DMS114 treated with DMSO at 0.1 percent for 48 hours (cell line): ENCODE data around the gene ADCY5.

Source experiments
- DNase-seq: peaks from one replicate; lab custom pipeline; 2025; ENCODE audit not compliant: unreplicated experiment; lab: John Stamatoyannopoulos, UW

Gene ADCY5

GRCh38 chr3:123388811-123389627 is 59.9 kb downstream of the ADCY5 start:
- DNase-seq, result no peak

GRCh38 chr3:123388042-123388441 is 60.8 kb downstream of the ADCY5 start:
- DNase-seq, result no peak

- no peak for DNase-seq
These were observed 61.4 kb downstream of the ADCY5 start for GRCh38 chr3:123387532-123387931.

- DNase-seq, result no peak
These were observed 62.3 kb downstream of the ADCY5 start for GRCh38 chr3:123386477-123387040.

- DNase-seq, result no peak
These were observed 62.9 kb downstream of the ADCY5 start for GRCh38 chr3:123385981-123386380.

- no peak for DNase-seq
These were observed 63.4 kb downstream of the ADCY5 start for GRCh38 chr3:123385499-123385898.

GRCh38 chr3:123385001-123385401 is 63.9 kb downstream of the ADCY5 start:
- DNase-seq, result no peak

- DNase-seq, result no peak
These were observed 64.6 kb downstream of the ADCY5 start for GRCh38 chr3:123384256-123384655.

GRCh38 chr3:123383091-123384053 is 65.5 kb downstream of the ADCY5 start:
- DNase-seq, result no peak

GRCh38 chr3:123380261-123380660 is 68.6 kb downstream of the ADCY5 start:
- no peak for DNase-seq

GRCh38 chr3:123379041-123379830 is 69.7 kb downstream of the ADCY5 start:
- no peak for DNase-seq

- peak; percentile 4 for DNase-seq
These were observed 70.4 kb downstream of the ADCY5 start for GRCh38 chr3:123378409-123378915.

- no peak for DNase-seq
These were observed 71.6 kb downstream of the ADCY5 start for GRCh38 chr3:123377243-123377740.

- DNase-seq, result no peak
These were observed 72.2 kb downstream of the ADCY5 start for GRCh38 chr3:123376451-123377242.

- DNase-seq, result no peak
These were observed 73.6 kb downstream of the ADCY5 start for GRCh38 chr3:123375014-123375940.

GRCh38 chr3:123374016-123374415 is 74.9 kb downstream of the ADCY5 start:
- DNase-seq, result no peak

GRCh38 chr3:123373474-123373987 is 75.4 kb downstream of the ADCY5 start:
- no peak for DNase-seq
